ENCODE measurements around the gene KLK15. TPM values are rescaled to one million over a fixed set of nuclear protein-coding genes. Genes with fewer than 3 reads are reported as not detected.

Gene KLK15
- total RNA-seq, 1 donor from 2014 or later: not detected

DNA sequence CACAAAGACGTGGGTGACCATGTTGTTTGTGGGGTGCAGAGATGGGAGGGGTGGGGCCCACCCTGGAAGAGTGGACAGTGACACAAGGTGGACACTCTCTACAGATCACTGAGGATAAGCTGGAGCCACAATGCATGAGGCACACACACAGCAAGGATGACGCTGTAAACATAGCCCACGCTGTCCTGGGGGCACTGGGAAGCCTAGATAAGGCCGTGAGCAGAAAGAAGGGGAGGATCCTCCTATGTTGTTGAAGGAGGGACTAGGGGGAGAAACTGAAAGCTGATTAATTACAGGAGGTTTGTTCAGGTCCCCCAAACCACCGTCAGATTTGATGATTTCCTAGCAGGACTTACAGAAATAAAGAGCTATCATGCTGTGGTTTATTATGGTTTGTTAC is 45.5 kb upstream of the KLK15 start:
- H3K9me3 Mint-ChIP-seq (ENCODE audit: unreplicated experiment): peaks cover 4% of the 10 kb centered on the region
- Histone ChIP-seq H2AFZ (ENCODE audit: low read depth, low read length) (no peak overlapping the region), H3K4me3 (ENCODE audit: insufficient read depth, low read depth, low read length) (no peak overlapping the region), H3K27ac (ENCODE audit: low read depth, low read length) (no peak overlapping the region), H3K9me3 (ENCODE audit: insufficient read depth, low read depth, low read length) (no peaks in the 10 kb centered on the region), H4K20me1 (ENCODE audit: insufficient read depth, low read length) (no peaks in the 10 kb centered on the region), H3K79me2 (ENCODE audit: insufficient read depth, low read length) (no peaks in the 10 kb centered on the region), H3K4me2 (ENCODE audit: low read length) (no peak overlapping the region), H3K27me3 (ENCODE audit: insufficient read depth, low read length) (no peaks in the 10 kb centered on the region), H3K9ac (ENCODE audit: low read length) (no peak overlapping the region), H3K4me1 (ENCODE audit: insufficient read depth, low read length) (no peaks in the 10 kb centered on the region), H3K36me3 (ENCODE audit: insufficient read depth, low read length) (no peaks in the 10 kb centered on the region)
- TF ChIP-seq, protein P1, sequence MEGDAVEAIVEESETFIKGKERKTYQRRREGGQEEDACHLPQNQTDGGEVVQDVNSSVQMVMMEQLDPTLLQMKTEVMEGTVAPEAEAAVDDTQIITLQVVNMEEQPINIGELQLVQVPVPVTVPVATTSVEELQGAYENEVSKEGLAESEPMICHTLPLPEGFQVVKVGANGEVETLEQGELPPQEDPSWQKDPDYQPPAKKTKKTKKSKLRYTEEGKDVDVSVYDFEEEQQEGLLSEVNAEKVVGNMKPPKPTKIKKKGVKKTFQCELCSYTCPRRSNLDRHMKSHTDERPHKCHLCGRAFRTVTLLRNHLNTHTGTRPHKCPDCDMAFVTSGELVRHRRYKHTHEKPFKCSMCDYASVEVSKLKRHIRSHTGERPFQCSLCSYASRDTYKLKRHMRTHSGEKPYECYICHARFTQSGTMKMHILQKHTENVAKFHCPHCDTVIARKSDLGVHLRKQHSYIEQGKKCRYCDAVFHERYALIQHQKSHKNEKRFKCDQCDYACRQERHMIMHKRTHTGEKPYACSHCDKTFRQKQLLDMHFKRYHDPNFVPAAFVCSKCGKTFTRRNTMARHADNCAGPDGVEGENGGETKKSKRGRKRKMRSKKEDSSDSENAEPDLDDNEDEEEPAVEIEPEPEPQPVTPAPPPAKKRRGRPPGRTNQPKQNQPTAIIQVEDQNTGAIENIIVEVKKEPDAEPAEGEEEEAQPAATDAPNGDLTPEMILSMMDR (IDR thresholded peaks at IDR 0.05; ENCODE audit: insufficient read depth, low read depth, low read length): no peak
- TF ChIP-seq EZH2 (IDR thresholded peaks at IDR 0.05; ENCODE audit: insufficient read depth, low read length): no peak
- H3K27ac Mint-ChIP-seq (ENCODE audit: unreplicated experiment): no peak overlapping the region
- FAIRE-seq: no peak
- H3K27me3 Mint-ChIP-seq (ENCODE audit: low read depth, unreplicated experiment): peaks cover 21% of the 10 kb centered on the region
- H3K36me3 Mint-ChIP-seq (ENCODE audit: low read depth, unreplicated experiment): no peaks in the 10 kb centered on the region
- DNase-seq (ENCODE audit: low read depth): no peak
- no peak overlapping the region for H3K4me3 Mint-ChIP-seq (ENCODE audit: unreplicated experiment)
- H3K4me1 Mint-ChIP-seq (ENCODE audit: low read depth, unreplicated experiment): no peaks in the 10 kb centered on the region

DNA sequence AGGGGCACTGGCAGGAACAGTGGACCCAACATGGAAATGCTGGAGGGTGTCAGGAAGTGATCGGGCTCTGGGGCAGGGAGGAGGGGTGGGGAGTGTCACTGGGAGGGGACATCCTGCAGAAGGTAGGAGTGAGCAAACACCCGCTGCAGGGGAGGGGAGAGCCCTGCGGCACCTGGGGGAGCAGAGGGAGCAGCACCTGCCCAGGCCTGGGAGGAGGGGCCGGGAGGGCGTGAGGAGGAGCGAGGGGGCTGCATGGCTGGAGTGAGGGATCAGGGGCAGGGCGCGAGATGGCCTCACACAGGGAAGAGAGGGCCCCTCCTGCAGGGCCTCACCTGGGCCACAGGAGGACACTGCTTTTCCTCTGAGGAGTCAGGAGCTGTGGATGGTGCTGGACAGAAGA is 44.0 kb upstream of the KLK15 start:
- H3K9me3 Mint-ChIP-seq (ENCODE audit: unreplicated experiment): peaks cover 4% of the 10 kb centered on the region
- H3K4me2 ChIP-seq (ENCODE audit: low read length): no peak overlapping the region

DNA sequence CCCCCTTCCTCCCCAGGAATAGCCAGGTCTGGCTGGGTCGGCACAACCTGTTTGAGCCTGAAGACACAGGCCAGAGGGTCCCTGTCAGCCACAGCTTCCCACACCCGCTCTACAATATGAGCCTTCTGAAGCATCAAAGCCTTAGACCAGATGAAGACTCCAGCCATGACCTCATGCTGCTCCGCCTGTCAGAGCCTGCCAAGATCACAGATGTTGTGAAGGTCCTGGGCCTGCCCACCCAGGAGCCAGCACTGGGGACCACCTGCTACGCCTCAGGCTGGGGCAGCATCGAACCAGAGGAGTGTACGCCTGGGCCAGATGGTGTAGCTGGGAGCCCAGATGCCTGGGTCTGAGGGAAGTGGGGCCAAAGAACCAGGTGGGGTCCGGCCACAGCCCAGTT is 43.1 kb upstream of the KLK15 start:
- Mint-ChIP-seq H3K9me3 (ENCODE audit: unreplicated experiment) (peaks cover 4% of the 10 kb centered on the region), H3K27ac (ENCODE audit: unreplicated experiment) (no peak overlapping the region), H3K27me3 (ENCODE audit: low read depth, unreplicated experiment) (peaks cover 24% of the 10 kb centered on the region), H3K4me1 (ENCODE audit: low read depth, unreplicated experiment) (no peaks in the 10 kb centered on the region), H3K4me3 (ENCODE audit: unreplicated experiment) (no peak overlapping the region), H3K36me3 (ENCODE audit: low read depth, unreplicated experiment) (no peaks in the 10 kb centered on the region)
- Histone ChIP-seq H3K27ac (ENCODE audit: low read depth, low read length) (no peak overlapping the region), H2AFZ (ENCODE audit: low read depth, low read length) (no peak overlapping the region), H3K4me2 (ENCODE audit: low read length) (no peak overlapping the region), H3K9me3 (ENCODE audit: insufficient read depth, low read depth, low read length) (no peaks in the 10 kb centered on the region), H3K9ac (ENCODE audit: low read length) (no peak overlapping the region), H3K79me2 (ENCODE audit: insufficient read depth, low read length) (no peaks in the 10 kb centered on the region), H3K36me3 (ENCODE audit: insufficient read depth, low read length) (no peaks in the 10 kb centered on the region), H4K20me1 (ENCODE audit: insufficient read depth, low read length) (no peaks in the 10 kb centered on the region), H3K27me3 (ENCODE audit: insufficient read depth, low read length) (no peaks in the 10 kb centered on the region), H3K4me3 (ENCODE audit: insufficient read depth, low read depth, low read length) (no peak overlapping the region), H3K4me1 (ENCODE audit: insufficient read depth, low read length) (no peaks in the 10 kb centered on the region)
- TF ChIP-seq, protein P1 (IDR thresholded peaks at IDR 0.05; ENCODE audit: insufficient read depth, low read depth, low read length): no peak
- TF ChIP-seq EZH2 (IDR thresholded peaks at IDR 0.05; ENCODE audit: insufficient read depth, low read length): no peak
- FAIRE-seq: no peak
- DNase-seq (ENCODE audit: low read depth): no peak

More for the DNA sequence above, 44.0 kb upstream of the KLK15 start:
- Histone ChIP-seq H3K27ac (ENCODE audit: low read depth, low read length) (no peak overlapping the region), H3K27me3 (ENCODE audit: insufficient read depth, low read length) (no peaks in the 10 kb centered on the region), H3K79me2 (ENCODE audit: insufficient read depth, low read length) (no peaks in the 10 kb centered on the region), H3K9ac (ENCODE audit: low read length) (no peak overlapping the region), H3K4me1 (ENCODE audit: insufficient read depth, low read length) (no peaks in the 10 kb centered on the region), H3K9me3 (ENCODE audit: insufficient read depth, low read depth, low read length) (no peaks in the 10 kb centered on the region), H2AFZ (ENCODE audit: low read depth, low read length) (no peak overlapping the region), H3K4me3 (ENCODE audit: insufficient read depth, low read depth, low read length) (no peak overlapping the region), H4K20me1 (ENCODE audit: insufficient read depth, low read length) (no peaks in the 10 kb centered on the region), H3K36me3 (ENCODE audit: insufficient read depth, low read length) (no peaks in the 10 kb centered on the region)
- Mint-ChIP-seq H3K36me3 (ENCODE audit: low read depth, unreplicated experiment) (no peaks in the 10 kb centered on the region), H3K4me3 (ENCODE audit: unreplicated experiment) (no peak overlapping the region), H3K4me1 (ENCODE audit: low read depth, unreplicated experiment) (no peaks in the 10 kb centered on the region), H3K27me3 (ENCODE audit: low read depth, unreplicated experiment) (peaks cover 23% of the 10 kb centered on the region), H3K27ac (ENCODE audit: unreplicated experiment) (no peak overlapping the region)
- FAIRE-seq: no peak
- no peak for DNase-seq (ENCODE audit: low read depth)
- TF ChIP-seq, protein P1 (IDR thresholded peaks at IDR 0.05; ENCODE audit: insufficient read depth, low read depth, low read length): no peak
- no peak for TF ChIP-seq EZH2 (IDR thresholded peaks at IDR 0.05; ENCODE audit: insufficient read depth, low read length)

Data from astrocyte (in vitro differentiated cells and primary cell).